PC-9 (cell line): ENCODE data around the gene CCDC87.

ENCODE experiments used
- CTCF ChIP-seq: fragments of 200-600 bp; sonication (generic); conservative IDR thresholded peaks from 2 replicates; pipeline ENCODE4 v1.6.1; 2017; ENCODE audit warnings: mixed run types, antibody characterized with exemption, mild to moderate bottlenecking, moderate library complexity
- EZH2 ChIP-seq: fragments of 200-600 bp; sonication (generic); IDR thresholded peaks from 2 replicates; pipeline ENCODE4 v1.8.0; 2017; ENCODE audit warnings: antibody characterized with exemption, low read depth

DNA sequence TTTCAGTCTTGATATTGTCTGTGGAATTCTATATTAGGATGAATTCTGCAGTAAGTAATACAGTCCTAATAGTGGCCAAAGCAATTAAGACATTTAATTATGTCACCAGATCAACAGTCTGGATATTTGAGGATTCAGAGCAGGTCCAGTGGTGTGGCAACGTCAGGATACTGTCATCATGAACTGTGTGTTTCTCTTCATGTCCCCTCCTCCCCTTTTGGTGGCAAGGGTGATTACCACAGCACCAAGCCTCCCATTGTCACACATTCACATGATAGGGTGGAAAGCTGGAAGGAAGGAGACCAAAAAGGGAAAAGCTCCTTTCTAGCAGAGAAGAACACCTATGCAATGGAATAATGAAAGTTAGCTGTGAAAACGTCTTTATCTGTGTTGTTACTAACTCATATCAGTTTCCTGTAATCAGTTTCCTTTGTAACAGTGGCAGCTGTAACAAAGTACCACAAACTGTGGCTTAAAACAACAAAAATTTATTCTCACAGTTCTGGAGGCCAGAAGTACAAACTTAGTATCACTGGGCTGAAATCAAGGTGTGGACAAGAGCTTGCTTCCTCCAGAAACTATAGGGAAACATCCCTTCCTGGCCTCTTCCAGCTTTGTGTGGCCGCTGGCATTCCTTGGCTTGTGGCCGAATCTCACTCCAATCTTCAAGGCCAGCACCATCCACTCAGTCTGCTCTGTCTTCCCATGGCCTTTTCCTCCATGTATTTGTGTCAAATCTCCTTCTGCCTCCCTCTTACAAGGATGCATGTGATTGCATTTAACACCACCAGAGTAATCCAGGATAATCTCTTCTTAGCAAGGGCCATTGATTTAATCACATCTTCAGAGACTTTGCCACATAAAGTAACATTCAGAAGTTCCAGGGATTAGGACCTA, 17.1 kb upstream of the CCDC87 start:
- TF ChIP-seq CTCF (no peak), EZH2 (no peak)
